H9 (cell line): ENCODE results near the gene MRPS6. TPM values are rescaled to one million over a fixed set of nuclear protein-coding genes. Genes with fewer than 3 reads are reported as not detected.

ENCODE experiments used
- DNase-seq: peaks from one replicate; pipeline ENCODE4 v3.0.0-alpha.2; 2017
- H2AFZ ChIP-seq: one replicate; pipeline ENCODE4 v1.6.1; 2013; ENCODE audit warnings: mild to moderate bottlenecking, low read length, control low read depth, moderate library complexity
- H2AK5ac ChIP-seq: 2 replicates; pipeline ENCODE4 v1.6.1; 2013; ENCODE audit warnings: low read length, control low read depth, mixed read lengths; ENCODE audit not compliant: insufficient read length
- H2BK120ac ChIP-seq: one replicate; pipeline ENCODE4 v1.6.1; 2013; ENCODE audit warnings: low read depth, mild to moderate bottlenecking, low read length, control low read depth, inconsistent platforms; ENCODE audit not compliant: poor library complexity, severe bottlenecking
- H2BK12ac ChIP-seq: 2 replicates; pipeline ENCODE4 v1.6.1; 2013; ENCODE audit warnings: low read length, control low read depth, mixed read lengths, low read depth; ENCODE audit not compliant: insufficient read length
- H2BK15ac ChIP-seq: 2 replicates; pipeline ENCODE4 v1.6.1; 2013; ENCODE audit warnings: low read depth, low read length, control low read depth
- H2BK20ac ChIP-seq: one replicate; pipeline ENCODE4 v1.6.1; 2013; ENCODE audit warnings: low read depth, mild to moderate bottlenecking, low read length, control low read depth, inconsistent platforms; ENCODE audit not compliant: poor library complexity, severe bottlenecking
- H2BK5ac ChIP-seq: 2 replicates; pipeline ENCODE4 v1.6.1; 2013; ENCODE audit warnings: low read length, control low read depth, mixed read lengths; ENCODE audit not compliant: insufficient read length
- H3K14ac ChIP-seq: 2 replicates; pipeline ENCODE4 v1.6.1; 2013; ENCODE audit warnings: low read length, control low read depth; ENCODE audit not compliant: insufficient read depth
- H3K18ac ChIP-seq: 2 replicates; pipeline ENCODE4 v1.6.1; 2013; ENCODE audit warnings: low read depth, mild to moderate bottlenecking, mixed read lengths, low read length, control low read depth; ENCODE audit not compliant: insufficient read length
- H3K23ac ChIP-seq: 2 replicates; pipeline ENCODE4 v1.6.1; 2013; ENCODE audit warnings: low read length, control low read depth, mixed read lengths, low read depth; ENCODE audit not compliant: insufficient read length
- H3K23me2 ChIP-seq: 2 replicates; pipeline ENCODE4 v1.6.1; 2013; ENCODE audit warnings: low read depth, mild to moderate bottlenecking, mixed read lengths, low read length, control low read depth; ENCODE audit not compliant: insufficient read length, poor library complexity, severe bottlenecking
- H3K27ac ChIP-seq: 2 replicates; pipeline ENCODE4 v1.5.1; 2013; ENCODE audit warnings: low read length, control low read depth, mixed read lengths, low read depth; ENCODE audit not compliant: insufficient read length
- H3K27me3 ChIP-seq: 2 replicates; pipeline ENCODE4 v1.6.1; 2013; ENCODE audit warnings: low read length, control low read depth, inconsistent platforms; ENCODE audit not compliant: insufficient read depth
- H3K4ac ChIP-seq: 2 replicates; pipeline ENCODE4 v1.6.1; 2013; ENCODE audit warnings: low read depth, mild to moderate bottlenecking, control low read depth, inconsistent platforms, low read length, moderate library complexity
- H3K4me1 ChIP-seq: 2 replicates; pipeline ENCODE4 v1.6.1; 2013; ENCODE audit warnings: low read length, control low read depth, inconsistent platforms; ENCODE audit not compliant: insufficient read depth
- H3K4me2 ChIP-seq: 2 replicates; pipeline ENCODE4 v1.6.1; 2013; ENCODE audit warnings: low read length, control low read depth, mixed read lengths; ENCODE audit not compliant: insufficient read length, insufficient read depth
- H3K56ac ChIP-seq: 2 replicates; pipeline ENCODE4 v1.6.1; 2013; ENCODE audit warnings: low read depth, mild to moderate bottlenecking, mixed read lengths, low read length, control low read depth; ENCODE audit not compliant: insufficient read length
- H3K79me1 ChIP-seq: 2 replicates; pipeline ENCODE4 v1.6.1; 2013; ENCODE audit warnings: low read depth, mild to moderate bottlenecking, moderate library complexity, low read length, control low read depth, inconsistent platforms; ENCODE audit not compliant: insufficient read depth, poor library complexity, severe bottlenecking
- H3K79me2 ChIP-seq: 2 replicates; pipeline ENCODE4 v1.6.1; 2013; ENCODE audit warnings: low read length, control low read depth, inconsistent platforms; ENCODE audit not compliant: insufficient read depth
- H3K9ac ChIP-seq: 2 replicates; pipeline ENCODE4 v1.6.1; 2013; ENCODE audit warnings: low read length, control low read depth, mixed read lengths; ENCODE audit not compliant: insufficient read length; ENCODE audit errors: extremely low read depth
- H3K9me3 ChIP-seq: one replicate; pipeline ENCODE4 v1.6.1; 2013; ENCODE audit warnings: low read depth, low read length, inconsistent platforms; ENCODE audit not compliant: control insufficient read depth
- H3T11ph ChIP-seq: one replicate; pipeline ENCODE4 v1.6.1; 2013; ENCODE audit warnings: mild to moderate bottlenecking, low read length, control low read depth, inconsistent platforms
- H4K20me1 ChIP-seq: one replicate; pipeline ENCODE4 v1.6.1; 2013; ENCODE audit not compliant: control insufficient read depth, insufficient read length, insufficient read depth
- H4K5ac ChIP-seq: 2 replicates; pipeline ENCODE4 v1.6.1; 2013; ENCODE audit warnings: low read depth, mild to moderate bottlenecking, mixed read lengths, low read length, control low read depth; ENCODE audit not compliant: insufficient read length
- H4K8ac ChIP-seq: replicated peaks from 2 replicates; pipeline ENCODE4 v1.6.1; 2013; ENCODE audit warnings: low read length, control low read depth, mixed read lengths, low read depth; ENCODE audit not compliant: insufficient read length
- H4K91ac ChIP-seq: 2 replicates; pipeline ENCODE4 v1.6.1; 2013; ENCODE audit warnings: low read depth, mild to moderate bottlenecking, moderate library complexity, mixed read lengths, low read length, control low read depth; ENCODE audit not compliant: insufficient read length
- H3K27ac Mint-ChIP-seq, 3 experiments: 2 replicates in 2 of 3; 3 replicates in 1 of 3; pipeline ENCODE4 v1.8.0; 2020 to 2021; ENCODE audit warnings: mixed read lengths in 3 of 3, mild to moderate bottlenecking in 1 of 3, moderate library complexity in 1 of 3
- H3K27me3 Mint-ChIP-seq: 2 replicates; pipeline ENCODE4 v1.8.0; 2021; ENCODE audit warnings: low read depth, mild to moderate bottlenecking, moderate library complexity, mixed read lengths
- H3K36me3 Mint-ChIP-seq, 3 experiments: 2 replicates in 2 of 3; 3 replicates in 1 of 3; pipeline ENCODE4 v1.8.0; 2020 to 2021; ENCODE audit warnings: low read depth in 3 of 3, mixed read lengths in 3 of 3; ENCODE audit not compliant: insufficient read depth in 1 of 3
- H3K4me1 Mint-ChIP-seq, 2 experiments: 2 replicates each; pipeline ENCODE4 v1.8.0; 2020; ENCODE audit warnings: mixed read lengths in 2 of 2
- H3K4me3 Mint-ChIP-seq, 2 experiments: 2 replicates in 1 of 2; 3 replicates in 1 of 2; pipeline ENCODE4 v1.8.0; 2020 to 2021; ENCODE audit warnings: mild to moderate bottlenecking in 2 of 2, mixed read lengths in 2 of 2, moderate library complexity in 1 of 2
- H3K9me3 Mint-ChIP-seq, 2 experiments: 2 replicates in 1 of 2; 3 replicates in 1 of 2; pipeline ENCODE4 v1.8.0; 2020; ENCODE audit warnings: mild to moderate bottlenecking in 2 of 2, mixed read lengths in 2 of 2, moderate library complexity in 1 of 2
- WGBS: extraction: QIAGEN DNeasy Blood & Tissue Kit; methylation state at CpG from one replicate; pipeline ENCODE4 v1.1.7; 2013; ENCODE audit warnings: missing lambda C conversion rate, low lambda C conversion rate, mixed read lengths; ENCODE audit not compliant: insufficient read length; ENCODE audit errors: extremely low coverage; 5-methylcytosine and 5-hydroxymethylcytosine counted together
- total RNA-seq: library from RNA; stranded (reverse); gene quantifications from 2 replicates; pipeline ENCODE4 v1.2.1, GENCODE V29; 2021
- TF ChIP-seq, protein P1 (sequence below): fragments of 200-600 bp; sonication (generic); conservative IDR thresholded peaks from 3 replicates; pipeline ENCODE4 v1.8.0; 2021; ENCODE audit warnings: antibody characterized with exemption, mild to moderate bottlenecking

Gene MRPS6
- total RNA-seq, 1 experiment from 2014 or later = 83.2 TPM

- H3K9me3 Mint-ChIP-seq = peaks cover 11 to 25% of the 10 kb centered on the region in 2 experiments
- no peak overlapping the region for H4K91ac ChIP-seq
Measured at GRCh38 chr21:34157521-34157920, 84.1 kb downstream of the MRPS6 start.

More at GRCh38 chr21:34157521-34157920, 84.1 kb downstream of the MRPS6 start:
- H3K4me2 ChIP-seq = no peak overlapping the region
- H3K23ac ChIP-seq = no peak overlapping the region
- H3K9me3 ChIP-seq = no peaks in the 10 kb centered on the region
- no peak overlapping the region for H3K18ac ChIP-seq
- H3K14ac ChIP-seq = no peak overlapping the region
- no peaks in the 10 kb centered on the region for H3K23me2 ChIP-seq
- H3K27ac ChIP-seq = no peak overlapping the region
- no peaks in the 10 kb centered on the region for H3K79me2 ChIP-seq
- TF ChIP-seq, protein P1, sequence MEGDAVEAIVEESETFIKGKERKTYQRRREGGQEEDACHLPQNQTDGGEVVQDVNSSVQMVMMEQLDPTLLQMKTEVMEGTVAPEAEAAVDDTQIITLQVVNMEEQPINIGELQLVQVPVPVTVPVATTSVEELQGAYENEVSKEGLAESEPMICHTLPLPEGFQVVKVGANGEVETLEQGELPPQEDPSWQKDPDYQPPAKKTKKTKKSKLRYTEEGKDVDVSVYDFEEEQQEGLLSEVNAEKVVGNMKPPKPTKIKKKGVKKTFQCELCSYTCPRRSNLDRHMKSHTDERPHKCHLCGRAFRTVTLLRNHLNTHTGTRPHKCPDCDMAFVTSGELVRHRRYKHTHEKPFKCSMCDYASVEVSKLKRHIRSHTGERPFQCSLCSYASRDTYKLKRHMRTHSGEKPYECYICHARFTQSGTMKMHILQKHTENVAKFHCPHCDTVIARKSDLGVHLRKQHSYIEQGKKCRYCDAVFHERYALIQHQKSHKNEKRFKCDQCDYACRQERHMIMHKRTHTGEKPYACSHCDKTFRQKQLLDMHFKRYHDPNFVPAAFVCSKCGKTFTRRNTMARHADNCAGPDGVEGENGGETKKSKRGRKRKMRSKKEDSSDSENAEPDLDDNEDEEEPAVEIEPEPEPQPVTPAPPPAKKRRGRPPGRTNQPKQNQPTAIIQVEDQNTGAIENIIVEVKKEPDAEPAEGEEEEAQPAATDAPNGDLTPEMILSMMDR = no peak
- H2AFZ ChIP-seq = no peak overlapping the region
- no peak overlapping the region for H3K4me3 Mint-ChIP-seq
- no peak overlapping the region for H2BK5ac ChIP-seq
- no peak overlapping the region for H3K56ac ChIP-seq
- H2BK12ac ChIP-seq = no peak overlapping the region
- H3T11ph ChIP-seq = no peak overlapping the region
- no peak for DNase-seq
- peaks cover 2 to 3% of the 10 kb centered on the region in 2 experiments; a peak in 3 of 4 replicates for H3K4me1 Mint-ChIP-seq
- no CpG with 5 or more reads among the region's 2 CpGs for WGBS
- H3K27me3 Mint-ChIP-seq = peaks cover 1% of the 10 kb centered on the region; the same call in 1 of the 2 replicates
- peaks cover 12 to 21% (median 15%) of the 10 kb centered on the region in 3 experiments for H3K36me3 Mint-ChIP-seq
- no peaks in the 10 kb centered on the region for H4K20me1 ChIP-seq
- no peak overlapping the region for H2BK20ac ChIP-seq
- H3K4ac ChIP-seq = no peak overlapping the region
- no peaks in the 10 kb centered on the region for H3K79me1 ChIP-seq
- H3K9ac ChIP-seq = no peak overlapping the region
- H2AK5ac ChIP-seq = no peak overlapping the region
- no peaks in the 10 kb centered on the region for H3K4me1 ChIP-seq
- H2BK15ac ChIP-seq = no peak overlapping the region
- H3K27me3 ChIP-seq = no peaks in the 10 kb centered on the region
- H2BK120ac ChIP-seq = no peak overlapping the region
- no peak overlapping the region; a peak in 1 of 7 replicates for H3K27ac Mint-ChIP-seq
- no peak overlapping the region for H4K5ac ChIP-seq
- H4K8ac ChIP-seq = no peak overlapping the region
